ENCODE results near the gene FRMD7. TPM values are rescaled to one million over a fixed set of nuclear protein-coding genes. Genes with fewer than 3 reads are reported as not detected.

Gene FRMD7
- total RNA-seq, 1 experiment from 2014 or later = not detected

DNA sequence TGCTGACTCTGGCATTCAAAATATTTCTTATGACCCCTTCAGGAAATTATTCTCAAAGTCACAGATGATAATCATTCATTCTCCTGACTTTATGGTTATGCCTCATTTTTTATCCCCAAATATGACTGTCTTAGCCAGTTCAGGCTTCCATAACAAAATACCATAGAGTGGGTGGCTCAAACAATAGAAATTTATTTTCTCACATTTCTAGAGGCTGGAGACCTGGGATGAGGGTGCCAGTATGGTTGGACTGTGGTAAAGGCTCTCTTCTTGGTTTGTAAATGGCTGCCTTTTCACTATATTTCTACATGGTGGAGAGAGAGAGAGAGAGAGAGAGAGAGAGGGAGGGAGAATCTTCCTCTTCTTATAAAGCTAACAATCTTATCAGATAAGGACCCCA, 20.5 kb downstream of the FRMD7 start:
- no peaks in the 10 kb centered on the region for H3K79me2 ChIP-seq (ENCODE audit: insufficient read depth, low read length)
- H3K9ac ChIP-seq (ENCODE audit: extremely low read depth, insufficient read length, low read length) = no peak overlapping the region
- no peak overlapping the region for H3K14ac ChIP-seq (ENCODE audit: insufficient read depth, low read length)
- H3K4me1 ChIP-seq (ENCODE audit: insufficient read depth, low read length) = no peaks in the 10 kb centered on the region
- H2AK5ac ChIP-seq (ENCODE audit: insufficient read length, low read length) = no peak overlapping the region
- H3K23ac ChIP-seq (ENCODE audit: insufficient read length, low read depth, low read length) = no peak overlapping the region
- TF ChIP-seq, protein P1, sequence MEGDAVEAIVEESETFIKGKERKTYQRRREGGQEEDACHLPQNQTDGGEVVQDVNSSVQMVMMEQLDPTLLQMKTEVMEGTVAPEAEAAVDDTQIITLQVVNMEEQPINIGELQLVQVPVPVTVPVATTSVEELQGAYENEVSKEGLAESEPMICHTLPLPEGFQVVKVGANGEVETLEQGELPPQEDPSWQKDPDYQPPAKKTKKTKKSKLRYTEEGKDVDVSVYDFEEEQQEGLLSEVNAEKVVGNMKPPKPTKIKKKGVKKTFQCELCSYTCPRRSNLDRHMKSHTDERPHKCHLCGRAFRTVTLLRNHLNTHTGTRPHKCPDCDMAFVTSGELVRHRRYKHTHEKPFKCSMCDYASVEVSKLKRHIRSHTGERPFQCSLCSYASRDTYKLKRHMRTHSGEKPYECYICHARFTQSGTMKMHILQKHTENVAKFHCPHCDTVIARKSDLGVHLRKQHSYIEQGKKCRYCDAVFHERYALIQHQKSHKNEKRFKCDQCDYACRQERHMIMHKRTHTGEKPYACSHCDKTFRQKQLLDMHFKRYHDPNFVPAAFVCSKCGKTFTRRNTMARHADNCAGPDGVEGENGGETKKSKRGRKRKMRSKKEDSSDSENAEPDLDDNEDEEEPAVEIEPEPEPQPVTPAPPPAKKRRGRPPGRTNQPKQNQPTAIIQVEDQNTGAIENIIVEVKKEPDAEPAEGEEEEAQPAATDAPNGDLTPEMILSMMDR (conservative IDR thresholded peaks at IDR 0.05) = no peak
- no peaks in the 10 kb centered on the region for H3K9me3 ChIP-seq (ENCODE audit: control insufficient read depth, low read depth, low read length)
- no peaks in the 10 kb centered on the region for H3K27me3 ChIP-seq (ENCODE audit: insufficient read depth, low read length)
- no peak overlapping the region for H3K4me2 ChIP-seq (ENCODE audit: insufficient read depth, insufficient read length, low read length)
- no peak overlapping the region for H4K8ac ChIP-seq (replicated peaks; ENCODE audit: insufficient read length, low read depth, low read length)
- H2BK20ac ChIP-seq (ENCODE audit: low read depth, low read length, poor library complexity, severe bottlenecking) = no peak overlapping the region
- H3K27ac Mint-ChIP-seq = no peak overlapping the region
- H3K4me3 Mint-ChIP-seq = no peak overlapping the region
- no peaks in the 10 kb centered on the region for H3K79me1 ChIP-seq (ENCODE audit: insufficient read depth, low read depth, low read length, poor library complexity, severe bottlenecking)
- H3K56ac ChIP-seq (ENCODE audit: insufficient read length, low read depth, low read length) = no peak overlapping the region
- no peak overlapping the region for H2BK120ac ChIP-seq (ENCODE audit: low read depth, low read length, poor library complexity, severe bottlenecking)
- no peak overlapping the region for H2BK12ac ChIP-seq (ENCODE audit: insufficient read length, low read depth, low read length)
- H3K9me3 Mint-ChIP-seq = no peaks in the 10 kb centered on the region
- H4K91ac ChIP-seq (ENCODE audit: insufficient read length, low read depth, low read length) = no peak overlapping the region
- H3K36me3 Mint-ChIP-seq (ENCODE audit: insufficient read depth in 1 of 3, low read depth in 3 of 3) = no peaks in the 10 kb centered on the region
- no peak overlapping the region for H3K18ac ChIP-seq (ENCODE audit: insufficient read length, low read depth, low read length)
- no peaks in the 10 kb centered on the region for H3K23me2 ChIP-seq (ENCODE audit: insufficient read length, low read depth, low read length, poor library complexity, severe bottlenecking)
- H2AFZ ChIP-seq (ENCODE audit: low read length) = no peak overlapping the region
- H2BK15ac ChIP-seq (ENCODE audit: low read depth, low read length) = no peak overlapping the region
- no peak overlapping the region for H2BK5ac ChIP-seq (ENCODE audit: insufficient read length, low read length)
- peaks cover 2 to 3% of the 10 kb centered on the region in 2 experiments; a peak in 1 of 4 replicates for H3K4me1 Mint-ChIP-seq
- DNase-seq = no peak
- no peaks in the 10 kb centered on the region for H4K20me1 ChIP-seq (ENCODE audit: control insufficient read depth, insufficient read depth, insufficient read length)
- no peak overlapping the region for H3K27ac ChIP-seq (ENCODE audit: insufficient read length, low read depth, low read length)
- H3T11ph ChIP-seq (ENCODE audit: low read length) = no peak overlapping the region
- H3K27me3 Mint-ChIP-seq (ENCODE audit: low read depth) = peaks cover 7% of the 10 kb centered on the region; the same call in 1 of the 2 replicates
- H3K4ac ChIP-seq (ENCODE audit: low read depth, low read length) = no peak overlapping the region
- no peak overlapping the region for H4K5ac ChIP-seq (ENCODE audit: insufficient read length, low read depth, low read length)
